Aorta (tissue), 5 donors: ENCODE data around the gene PLCB1. TPM values are rescaled to one million over a fixed set of nuclear protein-coding genes. Genes with fewer than 3 reads are reported as not detected.

Source experiments
- ATAC-seq: fragments of 200-7000 bp; cut with Tn5 transposase; one replicate; pipeline ENCODE4 v1.9.1; 2022; ENCODE audit warnings: moderate library complexity; ENCODE audit not compliant: low FRiP score
- DNase-seq, 2 donors: peaks; one replicate each; pipeline ENCODE4 v3.0.0-alpha.2; 2020
- H3K27ac ChIP-seq, 2 donors: one replicate each; pipeline ENCODE4 v1.5.1; 2013; ENCODE audit warnings: low read length in 2 of 2, mild to moderate bottlenecking in 2 of 2, moderate library complexity in 2 of 2, control low read depth in 1 of 2, inconsistent platforms in 1 of 2, low read depth in 1 of 2
- H3K27me3 ChIP-seq, 2 donors: one replicate each; pipeline ENCODE4 v1.6.1; 2013; ENCODE audit warnings: control low read depth in 1 of 2, low read length in 1 of 2, mild to moderate bottlenecking in 1 of 2, moderate library complexity in 1 of 2; ENCODE audit not compliant: insufficient read depth in 2 of 2, control insufficient read depth in 1 of 2
- H3K36me3 ChIP-seq, 2 donors: one replicate each; pipeline ENCODE4 v1.6.1; 2013; ENCODE audit warnings: control low read depth in 1 of 2, low read length in 1 of 2, mild to moderate bottlenecking in 1 of 2; ENCODE audit not compliant: insufficient read depth in 2 of 2, control insufficient read depth in 1 of 2
- H3K4me1 ChIP-seq, 2 donors: one replicate each; pipeline ENCODE4 v1.6.1; 2013; ENCODE audit warnings: low read length in 2 of 2, control low read depth in 1 of 2, mild to moderate bottlenecking in 1 of 2, moderate library complexity in 1 of 2; ENCODE audit not compliant: insufficient read depth in 2 of 2, control insufficient read depth in 1 of 2
- H3K4me3 ChIP-seq, 2 donors: one replicate each; pipeline ENCODE4 v1.5.1; 2013; ENCODE audit warnings: low read length in 2 of 2, control low read depth in 1 of 2, mild to moderate bottlenecking in 1 of 2
- H3K9me3 ChIP-seq: one replicate; pipeline ENCODE4 v1.6.1; 2013; ENCODE audit warnings: mild to moderate bottlenecking, low read length; ENCODE audit not compliant: control insufficient read depth
- WGBS, 2 donors: extraction: QIAGEN DNeasy Blood & Tissue Kit; methylation state at CpG; one replicate each; pipeline ENCODE4 v1.1.7; 2013; 5-methylcytosine and 5-hydroxymethylcytosine counted together
- intact Hi-C, 2 donors: fragments of 100-400 bp; cut with DNase I; formaldehyde crosslinking; loops; one replicate each; pipeline versions ENCODE4 v1.14.2 to v1.15.0; 2022
- polyA plus RNA-seq, 2 donors: library from polyadenylated mRNA; stranded (reverse); fragments of 200-250 nt; gene quantifications; one replicate each; pipeline ENCODE4 v1.2.3, GENCODE V29; 2013
- total RNA-seq, 2 donors: library from RNA; stranded (reverse); fragmentation: NEBNext Ultra II Directional; extraction: Animal tissue kit (Norgen Biotek cat#: 25700); gene quantifications; one replicate each; pipeline ENCODE4 v1.2.1, GENCODE V29; 2021
- donor health status: healthy with polysubstance abuse.
- donor health status: Bipolar disorder and iron deficiency.
- donor health status: DM: no; HTN: no; CAD: no.
- donor health status: DM: no; HTN: no; CAD: no.
- donor health status: DM: yes; HTN: yes; CAD: no.

Gene PLCB1
- total and polyA plus RNA-seq, 4 donors = 1.4 to 35.0 (median 6.6) TPM

GRCh38 chr20:8183526-8183925, 51.5 kb downstream of the PLCB1 start:
- intact Hi-C loops = no loop called here
- Histone ChIP-seq H3K9me3 (no peaks in the 10 kb centered on the region), H3K27me3 (no peaks in the 10 kb centered on the region), H3K4me1 (no peaks in the 10 kb centered on the region), H3K36me3 (no peaks in the 10 kb centered on the region), H3K27ac (no peak overlapping the region), H3K4me3 (no peak overlapping the region)
- DNase-seq (no peak), ATAC-seq (no peak)
- 93% methylated on average over 2 of the region's 2 CpGs for WGBS, 2 donors

GRCh38 chr20:8187740-8188139, 55.7 kb downstream of the PLCB1 start:
- intact Hi-C loops = no loop called here
- WGBS, 2 donors = 27 to 45% methylated on average over 2 of the region's 2 CpGs
- H3K36me3 ChIP-seq = no peaks in the 10 kb centered on the region
- DNase-seq (no peak), ATAC-seq (no peak)
- no peaks in the 10 kb centered on the region for H3K4me1 ChIP-seq
- H3K27ac ChIP-seq = no peak overlapping the region
- no peaks in the 10 kb centered on the region for H3K27me3 ChIP-seq
- H3K9me3 ChIP-seq = no peaks in the 10 kb centered on the region
- no peak overlapping the region for H3K4me3 ChIP-seq

GRCh38 chr20:8190043-8190880, 58.2 kb downstream of the PLCB1 start:
- intact Hi-C loops = no loop called here
- Histone ChIP-seq H3K36me3 (no peaks in the 10 kb centered on the region), H3K4me3 (no peak overlapping the region), H3K27ac (no peak overlapping the region), H3K4me1 (no peaks in the 10 kb centered on the region), H3K9me3 (no peaks in the 10 kb centered on the region), H3K27me3 (no peaks in the 10 kb centered on the region)
- WGBS, 2 donors = 90 to 92% methylated on average over 7 of the region's 7 CpGs
- ATAC-seq = no peak
- no peak for DNase-seq

- no peak for DNase-seq
- Histone ChIP-seq H3K36me3 (no peaks in the 10 kb centered on the region), H3K27ac (no peak overlapping the region), H3K4me3 (no peak overlapping the region), H3K4me1 (no peaks in the 10 kb centered on the region), H3K9me3 (no peaks in the 10 kb centered on the region), H3K27me3 (no peaks in the 10 kb centered on the region)
- ATAC-seq = no peak
- intact Hi-C loops = no loop called here
Measured at GRCh38 chr20:8194721-8195120, 62.7 kb downstream of the PLCB1 start.

- Histone ChIP-seq H3K27me3 (no peaks in the 10 kb centered on the region), H3K27ac (no peak overlapping the region), H3K4me1 (no peaks in the 10 kb centered on the region), H3K36me3 (no peaks in the 10 kb centered on the region), H3K9me3 (no peaks in the 10 kb centered on the region), H3K4me3 (no peak overlapping the region)
- DNase-seq (no peak), ATAC-seq (no peak)
- intact Hi-C loops = no loop called here
- 83 to 90% methylated on average over 1 of the region's 1 CpG for WGBS, 2 donors
Measured at GRCh38 chr20:8196096-8196495, 64.0 kb downstream of the PLCB1 start.

- H3K9me3 ChIP-seq = peaks cover 2% of the 10 kb centered on the region
- ATAC-seq = no peak
- no peaks in the 10 kb centered on the region for H3K4me1 ChIP-seq
Measured at GRCh38 chr20:8200220-8200619, 68.2 kb downstream of the PLCB1 start.

GRCh38 chr20:8203366-8203765, 71.3 kb downstream of the PLCB1 start:
- intact Hi-C loops = no loop called here
- 90 to 100% methylated on average over 1 of the region's 1 CpG for WGBS, 2 donors
- Histone ChIP-seq H3K9me3 (peaks cover 2% of the 10 kb centered on the region), H3K4me1 (no peaks in the 10 kb centered on the region), H3K36me3 (no peaks in the 10 kb centered on the region), H3K27ac (no peak overlapping the region), H3K27me3 (no peaks in the 10 kb centered on the region), H3K4me3 (no peak overlapping the region)
- no peak for DNase-seq
- ATAC-seq = no peak

More at GRCh38 chr20:8200220-8200619, 68.2 kb downstream of the PLCB1 start:
- intact Hi-C loops = no loop called here
- H3K27me3 ChIP-seq = no peaks in the 10 kb centered on the region
- no peak overlapping the region for H3K27ac ChIP-seq
- DNase-seq = no peak
- no peak overlapping the region for H3K4me3 ChIP-seq
- no peaks in the 10 kb centered on the region for H3K36me3 ChIP-seq

GRCh38 chr20:8205996-8206395, 73.9 kb downstream of the PLCB1 start:
- Histone ChIP-seq H3K27me3 (no peaks in the 10 kb centered on the region), H3K27ac (no peak overlapping the region), H3K4me3 (no peak overlapping the region), H3K4me1 (no peaks in the 10 kb centered on the region), H3K36me3 (no peaks in the 10 kb centered on the region), H3K9me3 (peaks cover 2% of the 10 kb centered on the region)
- no peak for ATAC-seq
- no peak for DNase-seq
- 95 to 98% methylated on average over 1 of the region's 1 CpG for WGBS, 2 donors
- intact Hi-C loops = no loop called here

GRCh38 chr20:8208226-8208625, 76.2 kb downstream of the PLCB1 start:
- intact Hi-C loops = no loop called here
- ATAC-seq (no peak), DNase-seq (no peak)
- Histone ChIP-seq H3K4me1 (no peaks in the 10 kb centered on the region), H3K27me3 (no peaks in the 10 kb centered on the region), H3K36me3 (no peaks in the 10 kb centered on the region), H3K9me3 (peaks cover 2% of the 10 kb centered on the region), H3K4me3 (no peak overlapping the region), H3K27ac (no peak overlapping the region)
- WGBS, 2 donors = 90 to 97% methylated on average over 1 of the region's 1 CpG
